GM12873 (cell line): ENCODE measurements around the gene OR11H1.
"Not testable (repeated sequence)": the region's sequence is repeated elsewhere in the genome, so short reads cannot be mapped to it uniquely, and the experiment has no call there.

Experiments used
- TF ChIP-seq, protein P1 (sequence below): IDR thresholded peaks from 2 replicates; pipeline ENCODE4 v1.5.1; 2012; ENCODE audit warnings: low read depth, mild to moderate bottlenecking, moderate library complexity, low read length, control low read depth; ENCODE audit not compliant: insufficient read depth; ENCODE audit errors: missing control alignments

OR11H1 gene, protein sequence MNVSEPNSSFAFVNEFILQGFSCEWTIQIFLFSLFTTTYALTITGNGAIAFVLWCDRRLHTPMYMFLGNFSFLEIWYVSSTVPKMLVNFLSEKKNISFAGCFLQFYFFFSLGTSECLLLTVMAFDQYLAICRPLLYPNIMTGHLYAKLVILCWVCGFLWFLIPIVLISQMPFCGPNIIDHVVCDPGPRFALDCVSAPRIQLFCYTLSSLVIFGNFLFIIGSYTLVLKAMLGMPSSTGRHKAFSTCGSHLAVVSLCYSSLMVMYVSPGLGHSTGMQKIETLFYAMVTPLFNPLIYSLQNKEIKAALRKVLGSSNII

DNA sequence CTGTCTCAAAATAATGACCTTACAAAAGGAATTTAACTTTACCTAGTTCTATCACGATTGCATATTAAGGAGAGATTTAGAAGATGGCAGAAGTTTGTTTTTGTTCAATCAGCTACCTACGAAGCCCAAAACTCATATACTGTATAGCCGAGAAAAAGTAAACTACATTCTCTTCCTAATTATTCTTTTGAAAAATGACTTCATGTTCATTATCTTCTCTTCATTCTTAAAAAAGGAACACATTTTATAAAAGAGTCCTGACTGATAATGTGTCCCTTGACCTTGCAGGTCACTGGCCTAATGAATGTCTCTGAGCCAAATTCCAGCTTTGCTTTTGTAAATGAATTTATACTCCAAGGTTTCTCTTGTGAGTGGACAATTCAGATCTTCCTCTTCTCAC lies at the start of gene OR11H1:
OR11H1 (plus strand) TSS at position 301 of the 400 bp plus-strand sequence; CDS start at position 301, 0 bp downstream.
- TF ChIP-seq, protein P1, sequence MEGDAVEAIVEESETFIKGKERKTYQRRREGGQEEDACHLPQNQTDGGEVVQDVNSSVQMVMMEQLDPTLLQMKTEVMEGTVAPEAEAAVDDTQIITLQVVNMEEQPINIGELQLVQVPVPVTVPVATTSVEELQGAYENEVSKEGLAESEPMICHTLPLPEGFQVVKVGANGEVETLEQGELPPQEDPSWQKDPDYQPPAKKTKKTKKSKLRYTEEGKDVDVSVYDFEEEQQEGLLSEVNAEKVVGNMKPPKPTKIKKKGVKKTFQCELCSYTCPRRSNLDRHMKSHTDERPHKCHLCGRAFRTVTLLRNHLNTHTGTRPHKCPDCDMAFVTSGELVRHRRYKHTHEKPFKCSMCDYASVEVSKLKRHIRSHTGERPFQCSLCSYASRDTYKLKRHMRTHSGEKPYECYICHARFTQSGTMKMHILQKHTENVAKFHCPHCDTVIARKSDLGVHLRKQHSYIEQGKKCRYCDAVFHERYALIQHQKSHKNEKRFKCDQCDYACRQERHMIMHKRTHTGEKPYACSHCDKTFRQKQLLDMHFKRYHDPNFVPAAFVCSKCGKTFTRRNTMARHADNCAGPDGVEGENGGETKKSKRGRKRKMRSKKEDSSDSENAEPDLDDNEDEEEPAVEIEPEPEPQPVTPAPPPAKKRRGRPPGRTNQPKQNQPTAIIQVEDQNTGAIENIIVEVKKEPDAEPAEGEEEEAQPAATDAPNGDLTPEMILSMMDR = not testable (repeated sequence)
